Small intestine (tissue), 7 donors: ENCODE results near the gene KRTAP10-3. TPM values are rescaled to one million over a fixed set of nuclear protein-coding genes. Genes with fewer than 3 reads are reported as not detected.
A peak's percentile ranks its signal among the peaks of the same experiment; 100 is the strongest.

Experiments used
- DNase-seq, 2 donors: peaks; one replicate each; pipeline versions ENCODE4 v3.0.0 to v3.0.0-alpha.2; 2013
- FAIRE-seq: peaks from 2 replicates; lab custom pipeline; 2012; peaks lifted over from hg19 to GRCh38; lab: Jason Lieb, UNC
- H3K27ac ChIP-seq, 3 donors: one replicate each; pipeline ENCODE4 v1.5.1; 2013; ENCODE audit warnings: low read length in 2 of 3, mild to moderate bottlenecking in 2 of 3, control low read depth in 1 of 3, inconsistent platforms in 1 of 3, low read depth in 1 of 3, moderate library complexity in 1 of 3
- H3K27me3 ChIP-seq, 3 donors: one replicate each; pipeline ENCODE4 v1.6.1; 2013; ENCODE audit warnings: low read length in 3 of 3, inconsistent platforms in 1 of 3; ENCODE audit not compliant: control insufficient read depth in 3 of 3, insufficient read depth in 3 of 3
- H3K36me3 ChIP-seq, 3 donors: one replicate each; pipeline ENCODE4 v1.6.1; 2013; ENCODE audit warnings: low read length in 3 of 3, inconsistent platforms in 1 of 3, low read depth in 1 of 3, mild to moderate bottlenecking in 1 of 3, moderate library complexity in 1 of 3; ENCODE audit not compliant: control insufficient read depth in 3 of 3, insufficient read depth in 2 of 3
- H3K4me1 ChIP-seq, 3 donors: one replicate each; pipeline ENCODE4 v1.6.1; 2013; ENCODE audit warnings: low read length in 2 of 3, inconsistent platforms in 1 of 3, low read depth in 1 of 3, mild to moderate bottlenecking in 1 of 3, moderate library complexity in 1 of 3; ENCODE audit not compliant: control insufficient read depth in 3 of 3, insufficient read depth in 2 of 3
- H3K4me3 ChIP-seq, 3 donors: one replicate each; pipeline ENCODE4 v1.5.1; 2013; ENCODE audit warnings: low read length in 3 of 3, control low read depth in 1 of 3, inconsistent platforms in 1 of 3, low read depth in 1 of 3, mild to moderate bottlenecking in 1 of 3, moderate library complexity in 1 of 3
- H3K9me3 ChIP-seq, 2 donors: one replicate each; pipeline ENCODE4 v1.6.1; 2013; ENCODE audit warnings: low read depth in 1 of 2, low read length in 1 of 2; ENCODE audit not compliant: control insufficient read depth in 2 of 2, insufficient read depth in 1 of 2
- WGBS, 3 donors: extraction: QIAGEN DNeasy Blood & Tissue Kit; methylation state at CpG; one replicate each; pipeline ENCODE4 v1.1.7; 2013; 5-methylcytosine and 5-hydroxymethylcytosine counted together
- polyA plus RNA-seq, 4 donors: library from polyadenylated mRNA; stranded (reverse) in 3 of 4; unstranded in 1 of 4; fragments of 200-250 nt in 3 of 4; fragments of 120-200 nt in 1 of 4; gene quantifications; one replicate each; pipeline versions ENCODE4 v1.2.1 to v1.2.3, GENCODE V29; 2013
- donor health status: healthy with polysubstance abuse.
- donor health status: control.
- donor health status: control.
- donor health status: Bipolar disorder and iron deficiency.
- donor health status: healthy.

Gene KRTAP10-3
- polyA plus RNA-seq, 4 donors = not detected

DNA sequence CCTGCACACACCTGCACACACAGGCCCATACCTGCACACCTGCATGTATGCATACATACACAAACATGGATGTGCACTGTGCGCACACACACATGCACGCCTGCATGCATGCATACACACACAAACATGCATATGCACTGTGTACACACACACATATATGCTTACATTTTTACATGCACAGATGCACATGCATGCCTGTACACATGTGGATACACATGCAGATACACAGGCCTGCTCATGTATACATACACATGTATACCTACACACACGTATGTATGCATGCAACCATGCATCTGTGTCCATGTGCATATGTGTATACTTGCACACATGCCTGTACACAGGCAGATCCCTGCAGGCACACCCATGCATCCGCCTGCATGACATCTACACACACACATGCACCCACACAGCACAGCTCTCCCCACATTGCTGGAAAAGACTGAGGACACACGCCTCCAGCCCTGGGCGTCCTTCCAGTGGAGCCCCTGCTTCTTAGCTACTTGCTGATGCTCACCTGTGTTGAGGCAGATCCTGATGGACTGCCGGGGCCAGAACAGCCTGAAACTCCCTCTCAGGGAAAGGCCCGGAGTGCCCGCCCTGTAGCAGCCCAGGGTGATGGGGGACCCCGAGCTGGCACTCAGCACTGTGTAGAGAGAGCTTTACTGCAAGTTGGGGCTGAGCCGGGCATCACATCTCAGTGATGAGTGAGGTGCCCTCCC is 47.2 kb downstream of the KRTAP10-3 start:
- Histone ChIP-seq H3K4me1 (no peaks in the 10 kb centered on the region), H3K27me3 (no peaks in the 10 kb centered on the region), H3K36me3 (no peaks in the 10 kb centered on the region), H3K27ac (no peak overlapping the region), H3K4me3 (no peak overlapping the region), H3K9me3 (no peaks in the 10 kb centered on the region)
- DNase-seq (no peak), FAIRE-seq (no peak)
- WGBS, 3 donors = 84 to 87% (median 87%) methylated on average over 11 of the region's 11 CpGs

DNA sequence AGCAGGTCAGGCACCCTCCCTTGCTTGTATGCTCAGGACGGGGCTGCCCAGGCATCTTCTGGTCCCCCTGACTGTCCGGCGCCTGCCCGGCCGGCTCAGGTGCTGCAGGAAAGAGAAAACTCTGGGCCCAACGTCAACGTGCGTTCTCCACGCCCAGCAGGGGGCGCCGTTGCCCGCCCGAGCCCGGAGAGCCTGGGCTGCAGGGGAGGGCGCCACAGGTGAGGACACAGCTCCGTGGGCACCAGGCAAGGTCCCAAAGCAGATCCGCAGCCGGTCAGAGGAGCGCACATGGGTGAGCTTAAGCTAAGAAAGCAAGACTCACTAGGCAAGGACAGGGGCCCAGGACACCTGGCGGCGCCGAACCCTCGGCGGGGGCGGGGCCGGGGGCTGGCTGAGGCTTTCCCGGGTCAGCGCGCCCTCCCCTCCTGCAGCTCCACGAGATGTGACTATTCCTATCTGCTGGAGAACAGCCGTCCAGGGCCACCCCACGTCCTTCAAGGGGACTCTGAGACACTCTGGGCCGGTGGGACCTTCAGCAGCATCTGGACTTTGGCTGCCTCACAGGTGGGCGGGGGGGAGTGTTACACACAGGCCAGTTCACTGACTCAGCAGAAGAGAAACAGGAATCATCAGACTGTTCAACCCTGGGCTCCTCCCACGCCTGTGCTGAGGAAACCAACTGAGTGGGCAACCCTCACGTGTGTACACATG is 47.9 kb downstream of the KRTAP10-3 start:
- no peak for FAIRE-seq
- Histone ChIP-seq H3K27ac (peak overlapping the region in 1 of 3 donors; percentile 62), H3K4me3 (peak overlapping the region in 2 of 3 donors; percentile 26 to 37)

DNA sequence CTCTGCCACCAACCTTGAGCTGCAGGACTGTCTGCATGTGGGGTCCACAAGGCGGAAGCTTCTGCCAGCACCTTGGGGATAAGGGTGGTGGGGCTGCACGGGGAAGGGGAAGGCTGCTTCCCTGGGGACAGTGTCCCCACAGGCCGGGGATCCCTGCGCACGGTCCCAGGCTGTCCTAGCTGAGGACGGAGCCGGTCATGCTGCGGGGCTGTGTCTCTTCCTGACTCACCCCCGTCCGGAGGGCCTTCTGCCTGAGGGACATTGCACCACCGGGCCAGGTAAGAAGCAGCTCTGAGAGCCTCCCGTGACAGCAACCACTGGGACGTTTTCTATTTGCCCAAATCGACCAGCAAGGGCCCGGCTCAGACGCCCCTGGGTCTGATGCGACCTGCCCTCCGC is 48.5 kb downstream of the KRTAP10-3 start:
- Histone ChIP-seq H3K27ac (no peak overlapping the region), H3K9me3 (no peaks in the 10 kb centered on the region), H3K36me3 (no peaks in the 10 kb centered on the region), H3K4me1 (peaks cover 0 to 9% (median 0%) of the 10 kb centered on the region in 3 donors), H3K27me3 (no peaks in the 10 kb centered on the region), H3K4me3 (peak overlapping the region in 1 of 3 donors; percentile 37)
- DNase-seq (no peak), FAIRE-seq (no peak)
- WGBS, 3 donors = 31 to 54% (median 43%) methylated on average over 18 of the region's 18 CpGs

More for the DNA sequence above, 47.9 kb downstream of the KRTAP10-3 start:
- WGBS, 3 donors = 1 to 9% (median 6%) methylated on average over 26 to 36 of the region's 36 CpGs
- no peaks in the 10 kb centered on the region for H3K9me3 ChIP-seq
- DNase-seq = peak; percentile 74 to 87
- H3K36me3 ChIP-seq = no peaks in the 10 kb centered on the region
- peaks cover 0 to 6% (median 0%) of the 10 kb centered on the region in 3 donors for H3K4me1 ChIP-seq
- no peaks in the 10 kb centered on the region for H3K27me3 ChIP-seq

DNA sequence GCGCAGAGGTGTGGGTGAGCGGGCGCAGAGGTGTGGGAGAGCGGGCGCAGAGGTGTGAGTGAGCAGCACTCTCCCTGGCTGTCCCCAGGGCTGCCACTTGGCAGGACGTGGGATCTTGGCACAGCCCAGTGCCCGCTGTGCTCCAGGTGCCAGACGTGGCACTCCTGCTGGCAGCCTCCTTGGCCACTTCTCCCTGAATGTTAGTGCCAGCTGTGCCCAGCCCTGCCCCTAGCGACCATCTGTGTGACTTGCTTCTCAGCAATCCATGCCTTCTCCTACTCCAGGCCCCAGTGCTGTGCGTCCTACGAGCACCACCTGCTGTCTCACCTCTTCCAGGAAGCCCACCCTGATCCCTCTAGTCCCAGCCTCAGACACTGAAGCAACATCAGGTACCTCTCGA is 49.1 kb downstream of the KRTAP10-3 start:
- no peak overlapping the region for H3K27ac ChIP-seq
- H3K9me3 ChIP-seq = no peaks in the 10 kb centered on the region
- H3K4me3 ChIP-seq = no peak overlapping the region
- H3K4me1 ChIP-seq = peaks cover 0 to 9% (median 0%) of the 10 kb centered on the region in 3 donors
- peak in 1 of 2 donors; percentile 82 for DNase-seq
- H3K27me3 ChIP-seq = no peaks in the 10 kb centered on the region
- no peaks in the 10 kb centered on the region for H3K36me3 ChIP-seq
- no peak for FAIRE-seq
- WGBS, 3 donors = 11 to 69% (median 25%) methylated on average over 9 to 12 of the region's 12 CpGs

DNA sequence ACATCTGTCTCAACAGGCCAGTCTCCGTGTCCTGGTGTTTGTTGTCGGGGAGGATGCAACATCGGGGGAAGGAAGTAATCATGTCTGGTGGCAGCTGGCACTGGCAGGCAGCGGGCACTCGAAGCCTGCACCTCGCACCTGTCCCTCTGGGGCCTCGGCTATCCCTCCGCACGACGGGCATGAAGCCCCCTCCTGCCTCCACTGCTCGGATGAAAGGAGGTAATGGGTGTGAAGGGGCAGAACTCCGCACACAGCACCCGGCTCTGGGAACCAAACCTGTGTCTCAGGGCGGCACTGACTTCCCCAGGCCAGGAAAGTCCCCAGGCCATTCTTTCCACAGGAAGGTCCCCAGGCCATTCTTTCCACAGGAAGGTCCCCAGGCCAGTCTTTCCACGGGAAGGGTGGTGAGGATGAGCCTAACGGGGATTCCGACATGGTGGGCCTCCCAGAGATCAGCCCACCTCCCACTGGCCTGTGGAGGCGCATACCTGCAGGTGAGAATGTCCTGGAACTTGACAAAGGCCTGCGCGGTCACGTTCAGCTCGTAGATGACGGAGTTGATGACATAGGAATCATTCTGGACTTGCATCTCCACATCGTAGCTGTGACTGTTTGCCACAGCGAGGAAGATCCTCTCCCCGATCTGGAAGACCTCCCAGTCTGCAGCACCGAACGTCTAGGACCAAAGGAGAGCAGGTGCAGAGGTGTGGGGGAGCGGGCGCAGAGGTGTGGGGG is 49.7 kb downstream of the KRTAP10-3 start:
- Histone ChIP-seq H3K4me3 (no peak overlapping the region), H3K9me3 (no peaks in the 10 kb centered on the region), H3K27ac (no peak overlapping the region), H3K4me1 (peaks cover 0 to 9% (median 0%) of the 10 kb centered on the region in 3 donors), H3K36me3 (no peaks in the 10 kb centered on the region), H3K27me3 (no peaks in the 10 kb centered on the region)
- DNase-seq = no peak
- FAIRE-seq = no peak
- 64 to 84% (median 74%) methylated on average over 30 of the region's 30 CpGs for WGBS, 3 donors

DNA sequence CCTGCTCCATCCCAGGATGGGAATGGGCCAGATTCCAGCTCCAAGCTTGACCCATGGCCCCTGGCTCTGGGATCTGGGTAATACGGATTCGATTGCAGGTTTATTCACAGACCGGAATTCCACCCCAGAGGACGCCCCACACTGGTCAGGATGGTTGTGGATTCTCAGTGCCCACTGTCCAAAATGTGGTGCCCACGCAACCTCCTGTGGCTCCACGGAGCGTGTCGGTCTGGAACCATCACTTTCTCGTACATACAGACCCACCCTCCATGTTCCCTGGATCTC is 50.2 kb downstream of the KRTAP10-3 start:
- no peak for FAIRE-seq
- 82 to 88% (median 85%) methylated on average over 9 of the region's 9 CpGs for WGBS, 3 donors
- DNase-seq = no peak
- H3K27ac ChIP-seq = no peak overlapping the region
- peaks cover 0 to 9% (median 0%) of the 10 kb centered on the region in 3 donors for H3K4me1 ChIP-seq
- H3K27me3 ChIP-seq = no peaks in the 10 kb centered on the region
- no peaks in the 10 kb centered on the region for H3K9me3 ChIP-seq
- no peaks in the 10 kb centered on the region for H3K36me3 ChIP-seq
- no peak overlapping the region for H3K4me3 ChIP-seq

Other genes with a start within 250 kb of the KRTAP10-3 start
- gene CFAP410, start 219.4 kb downstream of the KRTAP10-3 start, polyA plus RNA-seq = 10 to 100 TPM; 17.9 to 35.9 (median 32.3) TPM
- gene TRPM2, start 205.2 kb downstream of the KRTAP10-3 start, polyA plus RNA-seq = 1 to 10 TPM in 3 of 4 donors, under 1 TPM in 1; 0.89 to 2.7 (median 2.3) TPM
- 10 to 100 TPM in 1 of 4 donors, 1 to 10 TPM in 1, under 1 TPM in 2; 0.22 to 17.3 (median 1.3) TPM for gene LRRC3, start 103.3 kb downstream of the KRTAP10-3 start, polyA plus RNA-seq
- not detected for gene KRTAP10-1, start 18.6 kb downstream of the KRTAP10-3 start, polyA plus RNA-seq
- not detected for gene KRTAP10-2, start 7.3 kb downstream of the KRTAP10-3 start, polyA plus RNA-seq
- gene KRTAP10-4, start 14.9 kb upstream of the KRTAP10-3 start, polyA plus RNA-seq = not detected
- not detected for gene KRTAP10-5, start 21.8 kb upstream of the KRTAP10-3 start, polyA plus RNA-seq
- gene KRTAP10-6, start 33.7 kb upstream of the KRTAP10-3 start, polyA plus RNA-seq = not detected
- not detected for gene KRTAP10-7, start 41.8 kb upstream of the KRTAP10-3 start, polyA plus RNA-seq
- not detected for gene KRTAP10-8, start 53.3 kb upstream of the KRTAP10-3 start, polyA plus RNA-seq
- not detected for gene KRTAP10-9, start 68.3 kb upstream of the KRTAP10-3 start, polyA plus RNA-seq
- not detected for gene KRTAP10-10, start 78.6 kb upstream of the KRTAP10-3 start, polyA plus RNA-seq
- not detected for gene KRTAP10-11, start 87.6 kb upstream of the KRTAP10-3 start, polyA plus RNA-seq
- gene KRTAP12-4, start 95.9 kb upstream of the KRTAP10-3 start, polyA plus RNA-seq = not detected
- gene KRTAP12-3, start 99.1 kb upstream of the KRTAP10-3 start, polyA plus RNA-seq = not detected
- gene KRTAP12-2, start 108.1 kb upstream of the KRTAP10-3 start, polyA plus RNA-seq = not detected
- under 1 TPM in 1 of 4 donors, not detected in 3; 0.09 TPM for gene KRTAP12-1, start 123.4 kb upstream of the KRTAP10-3 start, polyA plus RNA-seq
- gene KRTAP10-12, start 138.4 kb upstream of the KRTAP10-3 start, polyA plus RNA-seq = not detected
- under 1 TPM in 3 of 4 donors, not detected in 1; 0.09 to 0.53 (median 0.27) TPM for gene TSPEAR, start 152.8 kb upstream of the KRTAP10-3 start, polyA plus RNA-seq
- gene UBE2G2, start 243.0 kb upstream of the KRTAP10-3 start, polyA plus RNA-seq = 10 to 100 TPM; 30.0 to 75.4 (median 38.7) TPM